ENCODE data around the gene FSTL4.

DNA sequence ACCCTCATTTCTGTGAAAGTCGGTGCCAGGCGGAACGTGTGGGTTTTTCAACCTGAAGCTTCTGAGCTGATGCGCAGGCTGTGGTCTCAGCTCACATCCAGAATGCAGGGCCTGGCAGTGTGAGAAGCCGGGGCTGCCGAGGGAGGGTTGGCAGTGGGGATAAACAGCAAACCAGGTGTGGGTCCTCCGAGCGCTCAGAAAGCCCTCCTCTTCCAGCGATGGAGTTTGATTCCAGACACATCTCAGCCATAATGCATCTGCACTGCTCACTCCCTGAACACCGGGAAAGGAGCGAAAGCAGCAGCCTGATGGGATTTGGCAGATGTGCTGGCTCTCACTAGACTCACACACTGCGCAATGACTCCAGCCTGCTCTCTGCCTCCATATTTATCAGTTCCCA is 280.4 kb downstream of the FSTL4 start:
- TF ChIP-seq CTCF (IDR thresholded peaks at IDR 0.05): no peak
- TF ChIP-seq POLR2A (IDR thresholded peaks at IDR 0.05): no peak

Measured in prostate gland (tissue), 2 donors.